ENCODE data around the gene BTD. TPM values are rescaled to one million over a fixed set of nuclear protein-coding genes. Genes with fewer than 3 reads are reported as not detected.

The BTD gene
- total and polyA plus RNA-seq, 2 experiments from 2014 or later: 17.8 to 20.0 TPM

DNA sequence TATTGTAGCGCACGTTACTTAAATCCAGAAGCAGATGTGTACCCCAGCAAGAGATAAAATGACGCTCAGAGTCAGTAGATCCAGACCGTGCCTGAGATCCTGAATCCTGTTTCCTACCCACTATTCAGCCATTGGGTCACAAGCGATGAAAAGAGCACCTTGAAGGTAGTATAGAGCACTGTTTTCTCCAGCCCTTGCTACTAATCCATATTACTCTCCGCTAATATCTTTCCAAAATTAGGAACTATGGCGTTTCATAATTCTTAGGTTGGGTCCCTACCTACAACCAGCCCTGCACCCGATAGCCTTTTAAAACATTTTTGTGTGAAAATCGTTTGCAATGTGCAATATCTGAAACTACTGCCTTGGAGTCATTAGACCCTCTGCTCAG lies 596 bp downstream of the BTD start:
- Histone ChIP-seq H4K20me1 (replicated peaks; ENCODE audit: insufficient read depth) (no peaks in the 10 kb centered on the region), H2AFZ (peak overlapping the region; percentile 93; the same call in 1 of the 2 replicates), H3K27ac (ENCODE audit: low read depth) (peak overlapping the region; percentile 96), H3K4me3 (peak overlapping the region; percentile 67), H3K36me3 (ENCODE audit: insufficient read depth) (peaks cover 22% of the 10 kb centered on the region), H3F3A (replicated peaks; ENCODE audit: low read depth) (no peaks in the 10 kb centered on the region; the same call in 1 of the 2 replicates), H3K4me2 (peak overlapping the region; percentile 96), H3K9me2 (ENCODE audit: insufficient read depth) (no peaks in the 10 kb centered on the region), H3K4me1 (ENCODE audit: insufficient read depth) (peaks cover 8% of the 10 kb centered on the region), H3K27me3 (ENCODE audit: insufficient read depth) (no peaks in the 10 kb centered on the region), H3K79me2 (replicated peaks; ENCODE audit: insufficient read depth) (peaks cover 26% of the 10 kb centered on the region)
- H3K27me3 Mint-ChIP-seq (ENCODE audit: insufficient read depth, low read depth, poor library complexity): peaks cover 5% of the 10 kb centered on the region
- peaks cover 24% of the 10 kb centered on the region for H3K9me3 Mint-ChIP-seq
- peak overlapping the region; percentile 100 for H3K4me3 Mint-ChIP-seq
- TF ChIP-seq EZH2 (IDR thresholded peaks at IDR 0.05; ENCODE audit: low read depth, unreplicated experiment) (no peak), ZNF331 (CRISPR knock-in tag; IDR thresholded peaks at IDR 0.05; ENCODE audit: low read depth) (no peak), CREB1 (CRISPR knock-in tag; IDR thresholded peaks at IDR 0.05; ENCODE audit: low read depth) (no peak), NANOG (IDR thresholded peaks at IDR 0.05; ENCODE audit: borderline replicate concordance) (no peak), JUNB (IDR thresholded peaks at IDR 0.05; ENCODE audit: unreplicated experiment) (no peak), STAT1 (IDR thresholded peaks at IDR 0.05; ENCODE audit: unreplicated experiment) (no peak), POLR2AphosphoS5 (IDR thresholded peaks at IDR 0.05; ENCODE audit: low read depth) (no peak), ZNF114 (CRISPR knock-in tag; IDR thresholded peaks at IDR 0.05) (no peak), EZH2phosphoT487 (IDR thresholded peaks at IDR 0.05; ENCODE audit: unreplicated experiment) (no peak), ZNF462 (CRISPR knock-in tag; IDR thresholded peaks at IDR 0.05) (no peak)
- TF ChIP-seq, protein P1, sequence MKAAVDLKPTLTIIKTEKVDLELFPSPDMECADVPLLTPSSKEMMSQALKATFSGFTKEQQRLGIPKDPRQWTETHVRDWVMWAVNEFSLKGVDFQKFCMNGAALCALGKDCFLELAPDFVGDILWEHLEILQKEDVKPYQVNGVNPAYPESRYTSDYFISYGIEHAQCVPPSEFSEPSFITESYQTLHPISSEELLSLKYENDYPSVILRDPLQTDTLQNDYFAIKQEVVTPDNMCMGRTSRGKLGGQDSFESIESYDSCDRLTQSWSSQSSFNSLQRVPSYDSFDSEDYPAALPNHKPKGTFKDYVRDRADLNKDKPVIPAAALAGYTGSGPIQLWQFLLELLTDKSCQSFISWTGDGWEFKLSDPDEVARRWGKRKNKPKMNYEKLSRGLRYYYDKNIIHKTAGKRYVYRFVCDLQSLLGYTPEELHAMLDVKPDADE (IDR thresholded peaks at IDR 0.05): no peak
- TF ChIP-seq, protein P2, sequence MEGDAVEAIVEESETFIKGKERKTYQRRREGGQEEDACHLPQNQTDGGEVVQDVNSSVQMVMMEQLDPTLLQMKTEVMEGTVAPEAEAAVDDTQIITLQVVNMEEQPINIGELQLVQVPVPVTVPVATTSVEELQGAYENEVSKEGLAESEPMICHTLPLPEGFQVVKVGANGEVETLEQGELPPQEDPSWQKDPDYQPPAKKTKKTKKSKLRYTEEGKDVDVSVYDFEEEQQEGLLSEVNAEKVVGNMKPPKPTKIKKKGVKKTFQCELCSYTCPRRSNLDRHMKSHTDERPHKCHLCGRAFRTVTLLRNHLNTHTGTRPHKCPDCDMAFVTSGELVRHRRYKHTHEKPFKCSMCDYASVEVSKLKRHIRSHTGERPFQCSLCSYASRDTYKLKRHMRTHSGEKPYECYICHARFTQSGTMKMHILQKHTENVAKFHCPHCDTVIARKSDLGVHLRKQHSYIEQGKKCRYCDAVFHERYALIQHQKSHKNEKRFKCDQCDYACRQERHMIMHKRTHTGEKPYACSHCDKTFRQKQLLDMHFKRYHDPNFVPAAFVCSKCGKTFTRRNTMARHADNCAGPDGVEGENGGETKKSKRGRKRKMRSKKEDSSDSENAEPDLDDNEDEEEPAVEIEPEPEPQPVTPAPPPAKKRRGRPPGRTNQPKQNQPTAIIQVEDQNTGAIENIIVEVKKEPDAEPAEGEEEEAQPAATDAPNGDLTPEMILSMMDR (conservative IDR thresholded peaks at IDR 0.05; ENCODE audit: low read depth in 2 of 2): no peak
- TF ChIP-seq, protein P3, sequence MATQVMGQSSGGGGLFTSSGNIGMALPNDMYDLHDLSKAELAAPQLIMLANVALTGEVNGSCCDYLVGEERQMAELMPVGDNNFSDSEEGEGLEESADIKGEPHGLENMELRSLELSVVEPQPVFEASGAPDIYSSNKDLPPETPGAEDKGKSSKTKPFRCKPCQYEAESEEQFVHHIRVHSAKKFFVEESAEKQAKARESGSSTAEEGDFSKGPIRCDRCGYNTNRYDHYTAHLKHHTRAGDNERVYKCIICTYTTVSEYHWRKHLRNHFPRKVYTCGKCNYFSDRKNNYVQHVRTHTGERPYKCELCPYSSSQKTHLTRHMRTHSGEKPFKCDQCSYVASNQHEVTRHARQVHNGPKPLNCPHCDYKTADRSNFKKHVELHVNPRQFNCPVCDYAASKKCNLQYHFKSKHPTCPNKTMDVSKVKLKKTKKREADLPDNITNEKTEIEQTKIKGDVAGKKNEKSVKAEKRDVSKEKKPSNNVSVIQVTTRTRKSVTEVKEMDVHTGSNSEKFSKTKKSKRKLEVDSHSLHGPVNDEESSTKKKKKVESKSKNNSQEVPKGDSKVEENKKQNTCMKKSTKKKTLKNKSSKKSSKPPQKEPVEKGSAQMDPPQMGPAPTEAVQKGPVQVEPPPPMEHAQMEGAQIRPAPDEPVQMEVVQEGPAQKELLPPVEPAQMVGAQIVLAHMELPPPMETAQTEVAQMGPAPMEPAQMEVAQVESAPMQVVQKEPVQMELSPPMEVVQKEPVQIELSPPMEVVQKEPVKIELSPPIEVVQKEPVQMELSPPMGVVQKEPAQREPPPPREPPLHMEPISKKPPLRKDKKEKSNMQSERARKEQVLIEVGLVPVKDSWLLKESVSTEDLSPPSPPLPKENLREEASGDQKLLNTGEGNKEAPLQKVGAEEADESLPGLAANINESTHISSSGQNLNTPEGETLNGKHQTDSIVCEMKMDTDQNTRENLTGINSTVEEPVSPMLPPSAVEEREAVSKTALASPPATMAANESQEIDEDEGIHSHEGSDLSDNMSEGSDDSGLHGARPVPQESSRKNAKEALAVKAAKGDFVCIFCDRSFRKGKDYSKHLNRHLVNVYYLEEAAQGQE (IDR thresholded peaks at IDR 0.05; ENCODE audit: unreplicated experiment): no peak
- peak overlapping the region; percentile 99 for H3K27ac Mint-ChIP-seq
- H3K36me3 Mint-ChIP-seq (ENCODE audit: low read depth): peaks cover 59% of the 10 kb centered on the region
- DNase-seq (ENCODE audit: low spot score) (no peak), ATAC-seq (peak; percentile 32)
- peaks cover 16% of the 10 kb centered on the region for H3K4me1 Mint-ChIP-seq
